ENCODE data around the gene PHTF2. TPM values are rescaled to one million over a fixed set of nuclear protein-coding genes. Genes with fewer than 3 reads are reported as not detected.

PHTF2 gene
- polyA plus RNA-seq, 1 of the 3 experiments (the other 2 are of a cell fraction) = 21.2 TPM

- Histone ChIP-seq H2AFZ (ENCODE audit: low read depth) (no peak overlapping the region), H3K9me3 (no peaks in the 10 kb centered on the region), H3K9ac (no peak overlapping the region), H3K27ac (ENCODE audit: low read depth in 2 of 2, low read length in 1 of 2) (no peak overlapping the region), H4K20me1 (ENCODE audit: insufficient read depth) (no peaks in the 10 kb centered on the region), H3K4me1 (ENCODE audit: control insufficient read depth in 1 of 2, insufficient read depth in 2 of 2, low read depth in 1 of 2, low read length in 1 of 2) (peaks cover 6 to 15% of the 10 kb centered on the region in 2 experiments; a peak in 2 of 4 replicates), H3K36me3 (replicated peaks in 1 of 2; ENCODE audit: control insufficient read depth in 1 of 2, insufficient read depth in 2 of 2, low read length in 1 of 2) (no peaks in the 10 kb centered on the region), H3K79me2 (ENCODE audit: insufficient read depth) (peaks cover 18% of the 10 kb centered on the region), H3K4me3 (ENCODE audit: low read depth in 2 of 2, low read length in 1 of 2) (no peak overlapping the region), H3K27me3 (ENCODE audit: insufficient read depth) (no peaks in the 10 kb centered on the region), H3K4me2 (no peak overlapping the region), H3F3A (replicated peaks; ENCODE audit: insufficient read depth) (peaks cover 19% of the 10 kb centered on the region), H3K9me2 (no peaks in the 10 kb centered on the region)
- ChIA-PET POLR2A (no interaction called here), CTCF (interaction anchor here (1.9 kb wide), 1 partner anchor 64 kb away, joined by 4 read pairs; the partner anchor contains the start of genes PHTF2 and TMEM60)
- TF ChIP-seq EP300 (IDR thresholded peaks at IDR 0.05; ENCODE audit: borderline replicate concordance in 1 of 2, low read depth in 1 of 2, low read length in 1 of 2) (no peak), USF2 (IDR thresholded peaks at IDR 0.05; ENCODE audit: borderline replicate concordance, low read depth, low read length) (no peak), RCOR1 (IDR thresholded peaks at IDR 0.05; ENCODE audit: low read length) (no peak), NRF1 (IDR thresholded peaks at IDR 0.05; ENCODE audit: low read depth, low read length) (no peak), JUND (IDR thresholded peaks at IDR 0.05) (no peak), ZBTB33 (IDR thresholded peaks at IDR 0.05; ENCODE audit: borderline replicate concordance, low read depth) (no peak), SIN3A (IDR thresholded peaks at IDR 0.05; ENCODE audit: borderline replicate concordance, low read depth, low read length) (no peak), GABPA (IDR thresholded peaks at IDR 0.05; ENCODE audit: low read depth) (no peak), RFX5 (IDR thresholded peaks at IDR 0.05; ENCODE audit: low read length) (no peak), FOXJ3 (CRISPR knock-in tag; IDR thresholded peaks at IDR 0.05) (no peak), TCF12 (IDR thresholded peaks at IDR 0.05) (no peak), RAD21 (IDR thresholded peaks at IDR 0.05; ENCODE audit: low read length) (no peak), GATA2 (CRISPR knock-in tag; IDR thresholded peaks at IDR 0.05) (no peak), SMC3 (IDR thresholded peaks at IDR 0.05; ENCODE audit: low read depth, low read length) (no peak)
- TF ChIP-seq, protein P1, sequence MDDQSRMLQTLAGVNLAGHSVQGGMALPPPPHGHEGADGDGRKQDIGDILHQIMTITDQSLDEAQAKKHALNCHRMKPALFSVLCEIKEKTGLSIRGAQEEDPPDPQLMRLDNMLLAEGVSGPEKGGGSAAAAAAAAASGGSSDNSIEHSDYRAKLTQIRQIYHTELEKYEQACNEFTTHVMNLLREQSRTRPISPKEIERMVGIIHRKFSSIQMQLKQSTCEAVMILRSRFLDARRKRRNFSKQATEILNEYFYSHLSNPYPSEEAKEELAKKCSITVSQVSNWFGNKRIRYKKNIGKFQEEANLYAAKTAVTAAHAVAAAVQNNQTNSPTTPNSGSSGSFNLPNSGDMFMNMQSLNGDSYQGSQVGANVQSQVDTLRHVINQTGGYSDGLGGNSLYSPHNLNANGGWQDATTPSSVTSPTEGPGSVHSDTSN (IDR thresholded peaks at IDR 0.05) = no peak
- 95% methylated on average over 1 of the region's 1 CpG for WGBS (ENCODE audit: low lambda C conversion rate)
- DNase-seq = no peak
These were observed 64.1 kb downstream of the PHTF2 start for GRCh38 chr7:77862691-77863090.

DNA sequence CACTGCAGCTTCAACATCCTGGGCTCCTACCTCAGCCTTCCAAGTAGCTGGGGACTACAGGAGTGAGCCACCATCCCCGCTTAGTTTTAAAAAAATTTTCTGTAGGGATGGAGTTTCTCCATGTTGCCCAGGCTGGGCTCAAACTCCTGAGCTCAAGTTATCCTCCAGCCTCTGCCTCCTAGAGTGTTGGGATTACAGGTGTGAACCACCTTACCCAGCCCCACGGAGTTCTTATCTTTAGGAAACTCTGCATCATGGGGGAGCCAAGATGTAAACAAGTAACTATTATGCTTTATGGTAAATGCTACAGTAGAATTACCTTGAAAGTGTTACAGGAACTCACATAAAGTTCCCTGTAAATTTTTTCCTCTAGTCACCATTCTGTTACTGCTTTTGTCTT, 65.3 kb downstream of the PHTF2 start:
- H3K36me3 ChIP-seq (replicated peaks in 1 of 2; ENCODE audit: control insufficient read depth in 1 of 2, insufficient read depth in 2 of 2, low read length in 1 of 2) = no peaks in the 10 kb centered on the region
- ChIA-PET CTCF (interaction anchor here (1.9 kb wide), 1 partner anchor 65 kb away, joined by 4 read pairs; the partner anchor contains the start of genes PHTF2 and TMEM60), POLR2A (no interaction called here)

More for the DNA sequence above, 65.3 kb downstream of the PHTF2 start:
- peaks cover 28% of the 10 kb centered on the region for H3F3A ChIP-seq (replicated peaks; ENCODE audit: insufficient read depth)
- no peak for DNase-seq
- H3K4me2 ChIP-seq = no peak overlapping the region
- peaks cover 19% of the 10 kb centered on the region for H3K79me2 ChIP-seq (ENCODE audit: insufficient read depth)
- peaks cover 6 to 15% of the 10 kb centered on the region in 2 experiments; a peak in 2 of 4 replicates for H3K4me1 ChIP-seq (ENCODE audit: control insufficient read depth in 1 of 2, insufficient read depth in 2 of 2, low read depth in 1 of 2, low read length in 1 of 2)
- H3K9me3 ChIP-seq = no peaks in the 10 kb centered on the region
- H4K20me1 ChIP-seq (ENCODE audit: insufficient read depth) = no peaks in the 10 kb centered on the region
- no peaks in the 10 kb centered on the region for H3K27me3 ChIP-seq (ENCODE audit: insufficient read depth)
- no peak overlapping the region for H3K9ac ChIP-seq
- H3K9me2 ChIP-seq = no peaks in the 10 kb centered on the region
- WGBS (ENCODE audit: low lambda C conversion rate) = 97% methylated on average over 2 of the region's 2 CpGs
- no peak overlapping the region for H3K4me3 ChIP-seq (ENCODE audit: low read depth in 2 of 2, low read length in 1 of 2)
- TF ChIP-seq ELF1 (IDR thresholded peaks at IDR 0.05) (no peak), FOXM1 (IDR thresholded peaks at IDR 0.05; ENCODE audit: low read depth) (no peak), NRF1 (IDR thresholded peaks at IDR 0.05; ENCODE audit: low read depth, low read length) (no peak), SMC3 (IDR thresholded peaks at IDR 0.05; ENCODE audit: low read depth, low read length) (no peak), ZBTB33 (IDR thresholded peaks at IDR 0.05; ENCODE audit: borderline replicate concordance, low read depth) (no peak), FOXJ3 (CRISPR knock-in tag; IDR thresholded peaks at IDR 0.05) (no peak), REST (IDR thresholded peaks at IDR 0.05; ENCODE audit: low read depth, low read length) (no peak), RCOR1 (IDR thresholded peaks at IDR 0.05; ENCODE audit: low read length) (no peak)
- no peak overlapping the region for H2AFZ ChIP-seq (ENCODE audit: low read depth)
- no peak overlapping the region for H3K27ac ChIP-seq (ENCODE audit: low read depth in 2 of 2, low read length in 1 of 2)
